Sigmoid colon (tissue), 4 donors: Measurements from ENCODE around the gene ECHS1.

Experiments
- EP300 ChIP-seq, 4 donors: sonication (generic); formaldehyde crosslinking; IDR thresholded peaks; one replicate each; pipeline ENCODE4 v1.6.1; 2017; ENCODE audit warnings: antibody characterized with exemption in 4 of 4
- POLR2A ChIP-seq, 2 donors: fragments of 450-650 bp; IDR thresholded peaks; one replicate each; pipeline ENCODE4 v1.6.1; 2016; ENCODE audit warnings: antibody characterized with exemption in 2 of 2, mild to moderate bottlenecking in 2 of 2, moderate library complexity in 2 of 2
- TF ChIP-seq, protein P1 (sequence below), 4 experiments: fragments of 450-650 bp in 3 of 4; fragments of 200-600 bp in 1 of 4; IDR thresholded peaks; one replicate each; pipeline ENCODE4 v1.5.1; 2016 to 2019; ENCODE audit warnings: antibody characterized with exemption in 4 of 4, mild to moderate bottlenecking in 3 of 4, moderate library complexity in 2 of 4

GRCh38 chr10:133336577-133337369 lies 36.4 kb downstream of the ECHS1 start, which contains the start of gene CALY:
- TF ChIP-seq, protein P1, sequence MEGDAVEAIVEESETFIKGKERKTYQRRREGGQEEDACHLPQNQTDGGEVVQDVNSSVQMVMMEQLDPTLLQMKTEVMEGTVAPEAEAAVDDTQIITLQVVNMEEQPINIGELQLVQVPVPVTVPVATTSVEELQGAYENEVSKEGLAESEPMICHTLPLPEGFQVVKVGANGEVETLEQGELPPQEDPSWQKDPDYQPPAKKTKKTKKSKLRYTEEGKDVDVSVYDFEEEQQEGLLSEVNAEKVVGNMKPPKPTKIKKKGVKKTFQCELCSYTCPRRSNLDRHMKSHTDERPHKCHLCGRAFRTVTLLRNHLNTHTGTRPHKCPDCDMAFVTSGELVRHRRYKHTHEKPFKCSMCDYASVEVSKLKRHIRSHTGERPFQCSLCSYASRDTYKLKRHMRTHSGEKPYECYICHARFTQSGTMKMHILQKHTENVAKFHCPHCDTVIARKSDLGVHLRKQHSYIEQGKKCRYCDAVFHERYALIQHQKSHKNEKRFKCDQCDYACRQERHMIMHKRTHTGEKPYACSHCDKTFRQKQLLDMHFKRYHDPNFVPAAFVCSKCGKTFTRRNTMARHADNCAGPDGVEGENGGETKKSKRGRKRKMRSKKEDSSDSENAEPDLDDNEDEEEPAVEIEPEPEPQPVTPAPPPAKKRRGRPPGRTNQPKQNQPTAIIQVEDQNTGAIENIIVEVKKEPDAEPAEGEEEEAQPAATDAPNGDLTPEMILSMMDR (IDR thresholded peaks at IDR 0.05): no peak
- TF ChIP-seq EP300 (IDR thresholded peaks at IDR 0.05) (no peak), POLR2A (IDR thresholded peaks at IDR 0.05) (no peak)
